Caco-2 (cell line): ENCODE results near the gene UFM1. TPM values are rescaled to one million over a fixed set of nuclear protein-coding genes. Genes with fewer than 3 reads are reported as not detected.
"Not testable (repeated sequence)": the region's sequence is repeated elsewhere in the genome, so short reads cannot be mapped to it uniquely, and the experiment has no call there.

ENCODE experiments used
- BruUV-seq: library from RNA; stranded (reverse); fragments of 400-500 nt; replicated peaks from 2 replicates; lab custom pipeline; 2021; lab: Mats Ljungman, UMichigan
- CTCF ChIA-PET: fragments of 300-600 bp; sonication (Branson Sonifier 250); formaldehyde crosslinking; loops from one replicate; lab custom pipeline; 2022; ENCODE audit warnings: antibody characterized with exemption; lab: Charles Lee
- POLR2A ChIA-PET: fragments of 300-600 bp; sonication (Branson Sonifier 250); formaldehyde crosslinking; loops from one replicate; lab custom pipeline; 2022; ENCODE audit warnings: antibody characterized with exemption; lab: Charles Lee
- DNase-seq, 2 experiments: peaks; one replicate each; pipeline versions ENCODE4 v3.0.0 to v3.0.0-alpha.2; 2020 to 2022
- H3K27me3 ChIP-seq: replicated peaks from 2 replicates; pipeline ENCODE4 v1.6.0; 2011; ENCODE audit warnings: low read length; ENCODE audit not compliant: control insufficient read depth, insufficient read depth
- H3K36me3 ChIP-seq: 2 replicates; pipeline ENCODE4 v1.5.1; 2011; ENCODE audit warnings: low read length; ENCODE audit not compliant: control insufficient read depth, insufficient read depth
- H3K4me1 ChIP-seq: fragments of 250-450 bp; sonication (Bioruptor Pico); 2 replicates; pipeline ENCODE4 v1.5.1; 2020; ENCODE audit warnings: mild to moderate bottlenecking
- H3K4me3 ChIP-seq: 2 replicates; pipeline ENCODE4 v1.5.1; 2011; ENCODE audit warnings: low read depth, mild to moderate bottlenecking, control low read depth, low read length
- H3K9me3 ChIP-seq: fragments of 250-450 bp; sonication (Bioruptor Pico); 2 replicates; pipeline ENCODE4 v1.5.1; 2020; ENCODE audit warnings: mild to moderate bottlenecking, moderate library complexity
- H3K27ac Mint-ChIP-seq: one replicate; pipeline ENCODE4 v1.8.0; 2022; ENCODE audit warnings: mixed read lengths; ENCODE audit not compliant: unreplicated experiment
- H3K27me3 Mint-ChIP-seq: one replicate; pipeline ENCODE4 v1.8.0; 2022; ENCODE audit warnings: mixed read lengths; ENCODE audit not compliant: insufficient read depth, unreplicated experiment
- H3K36me3 Mint-ChIP-seq: one replicate; pipeline ENCODE4 v1.8.0; 2022; ENCODE audit warnings: mild to moderate bottlenecking, mixed read lengths; ENCODE audit not compliant: insufficient read depth, unreplicated experiment
- H3K4me1 Mint-ChIP-seq: one replicate; pipeline ENCODE4 v1.8.0; 2022; ENCODE audit warnings: low read depth, mixed read lengths; ENCODE audit not compliant: unreplicated experiment
- H3K4me3 Mint-ChIP-seq: one replicate; pipeline ENCODE4 v1.8.0; 2022; ENCODE audit warnings: mild to moderate bottlenecking, moderate library complexity, mixed read lengths; ENCODE audit not compliant: unreplicated experiment
- H3K9me3 Mint-ChIP-seq: one replicate; pipeline ENCODE4 v1.8.0; 2022; ENCODE audit warnings: mixed read lengths; ENCODE audit not compliant: unreplicated experiment
- intact Hi-C: fragments of 100-400 bp; cut with micrococcal nuclease; formaldehyde crosslinking; loops from one replicate; pipeline ENCODE4 v1.10.0; 2022; ENCODE audit not compliant: unreplicated experiment
- total RNA-seq: library from RNA; stranded (reverse); gene quantifications from 2 replicates; pipeline ENCODE4 v1.2.3, GENCODE V29; 2022
- TF ChIP-seq, protein P1 (sequence below), 2 experiments: fragments of 200-600 bp in 1 of 2; IDR thresholded peaks; 1 replicate in 1 of 2; 2 replicates in 1 of 2; pipeline versions ENCODE4 v1.5.1 to v1.8.0; 2011 to 2022; ENCODE audit warnings: antibody characterized with exemption in 1 of 2, control low read depth in 1 of 2, inconsistent platforms in 1 of 2, low read depth in 1 of 2, low read length in 1 of 2, mild to moderate bottlenecking in 1 of 2, moderate library complexity in 1 of 2; ENCODE audit not compliant: insufficient read depth in 1 of 2, severe bottlenecking in 1 of 2, unreplicated experiment in 1 of 2

The UFM1 gene
- total RNA-seq, 1 experiment from 2014 or later = 106 TPM

DNA sequence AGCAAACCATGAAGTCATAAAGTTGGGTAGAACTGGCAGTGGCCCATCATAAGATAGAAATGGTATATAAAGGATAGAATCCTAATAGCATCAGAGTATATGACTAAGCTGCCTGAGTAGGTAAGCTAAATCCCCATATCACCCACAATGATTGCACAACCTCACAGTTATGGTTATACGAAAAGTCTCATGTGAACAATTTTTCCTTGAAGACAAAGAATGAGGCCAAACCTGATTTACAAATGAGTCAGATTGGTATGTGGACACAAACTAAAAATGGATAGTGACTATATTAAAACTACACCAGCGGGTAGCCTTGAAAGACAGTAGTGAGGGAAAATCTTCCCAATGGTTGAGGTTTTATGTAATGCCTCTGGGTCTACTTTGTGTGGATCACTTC is 40.9 kb upstream of the UFM1 start:
- Mint-ChIP-seq H3K27me3 (no peaks in the 10 kb centered on the region), H3K27ac (no peak overlapping the region), H3K9me3 (peaks cover 11% of the 10 kb centered on the region), H3K4me1 (peaks cover 2% of the 10 kb centered on the region), H3K4me3 (no peak overlapping the region), H3K36me3 (peaks cover 6% of the 10 kb centered on the region)
- Histone ChIP-seq H3K9me3 (no peaks in the 10 kb centered on the region), H3K4me3 (no peak overlapping the region), H3K4me1 (peaks cover 9% of the 10 kb centered on the region), H3K27me3 (no peaks in the 10 kb centered on the region), H3K36me3 (no peaks in the 10 kb centered on the region)
- no TSS peak for BruUV-seq
- DNase-seq = peak in 1 of 2 experiments; percentile 17
- CTCF ChIA-PET = no interaction called here
- TF ChIP-seq, protein P1, sequence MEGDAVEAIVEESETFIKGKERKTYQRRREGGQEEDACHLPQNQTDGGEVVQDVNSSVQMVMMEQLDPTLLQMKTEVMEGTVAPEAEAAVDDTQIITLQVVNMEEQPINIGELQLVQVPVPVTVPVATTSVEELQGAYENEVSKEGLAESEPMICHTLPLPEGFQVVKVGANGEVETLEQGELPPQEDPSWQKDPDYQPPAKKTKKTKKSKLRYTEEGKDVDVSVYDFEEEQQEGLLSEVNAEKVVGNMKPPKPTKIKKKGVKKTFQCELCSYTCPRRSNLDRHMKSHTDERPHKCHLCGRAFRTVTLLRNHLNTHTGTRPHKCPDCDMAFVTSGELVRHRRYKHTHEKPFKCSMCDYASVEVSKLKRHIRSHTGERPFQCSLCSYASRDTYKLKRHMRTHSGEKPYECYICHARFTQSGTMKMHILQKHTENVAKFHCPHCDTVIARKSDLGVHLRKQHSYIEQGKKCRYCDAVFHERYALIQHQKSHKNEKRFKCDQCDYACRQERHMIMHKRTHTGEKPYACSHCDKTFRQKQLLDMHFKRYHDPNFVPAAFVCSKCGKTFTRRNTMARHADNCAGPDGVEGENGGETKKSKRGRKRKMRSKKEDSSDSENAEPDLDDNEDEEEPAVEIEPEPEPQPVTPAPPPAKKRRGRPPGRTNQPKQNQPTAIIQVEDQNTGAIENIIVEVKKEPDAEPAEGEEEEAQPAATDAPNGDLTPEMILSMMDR (IDR thresholded peaks at IDR 0.05; ENCODE audit: insufficient read depth in 1 of 2, low read depth in 1 of 2, low read length in 1 of 2, severe bottlenecking in 1 of 2, unreplicated experiment in 1 of 2) = no peak
- intact Hi-C loops = no loop called here
- POLR2A ChIA-PET = no interaction called here

DNA sequence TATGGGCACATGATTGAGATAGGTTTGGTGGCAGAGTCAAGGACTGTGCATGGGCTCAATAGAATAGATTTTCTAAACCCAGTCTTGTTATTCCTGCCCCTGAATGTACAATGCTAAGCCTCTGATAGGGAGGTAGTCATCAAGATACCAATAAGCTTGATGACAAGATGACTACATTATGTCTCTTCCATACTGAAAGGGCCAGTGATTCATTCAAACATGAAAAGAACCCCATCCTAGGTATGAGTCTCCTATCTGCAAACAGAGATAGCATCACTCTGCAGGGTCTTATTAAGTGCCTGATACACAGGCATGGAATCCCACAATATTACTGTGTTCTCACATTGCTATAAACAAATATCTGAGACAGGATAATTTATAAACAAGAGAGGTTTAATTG is 40.3 kb upstream of the UFM1 start:
- Mint-ChIP-seq H3K4me1 (no peaks in the 10 kb centered on the region), H3K27me3 (no peaks in the 10 kb centered on the region), H3K9me3 (peaks cover 11% of the 10 kb centered on the region), H3K4me3 (no peak overlapping the region), H3K27ac (no peak overlapping the region), H3K36me3 (peaks cover 6% of the 10 kb centered on the region)
- Histone ChIP-seq H3K9me3 (no peaks in the 10 kb centered on the region), H3K4me3 (no peak overlapping the region), H3K27me3 (no peaks in the 10 kb centered on the region), H3K36me3 (no peaks in the 10 kb centered on the region), H3K4me1 (peaks cover 9% of the 10 kb centered on the region)
- intact Hi-C loops = no loop called here
- no peak for DNase-seq
- CTCF ChIA-PET = no interaction called here
- TF ChIP-seq, protein P1 (IDR thresholded peaks at IDR 0.05; ENCODE audit: insufficient read depth in 1 of 2, low read depth in 1 of 2, low read length in 1 of 2, severe bottlenecking in 1 of 2, unreplicated experiment in 1 of 2) = no peak
- no TSS peak for BruUV-seq
- POLR2A ChIA-PET = no interaction called here

DNA sequence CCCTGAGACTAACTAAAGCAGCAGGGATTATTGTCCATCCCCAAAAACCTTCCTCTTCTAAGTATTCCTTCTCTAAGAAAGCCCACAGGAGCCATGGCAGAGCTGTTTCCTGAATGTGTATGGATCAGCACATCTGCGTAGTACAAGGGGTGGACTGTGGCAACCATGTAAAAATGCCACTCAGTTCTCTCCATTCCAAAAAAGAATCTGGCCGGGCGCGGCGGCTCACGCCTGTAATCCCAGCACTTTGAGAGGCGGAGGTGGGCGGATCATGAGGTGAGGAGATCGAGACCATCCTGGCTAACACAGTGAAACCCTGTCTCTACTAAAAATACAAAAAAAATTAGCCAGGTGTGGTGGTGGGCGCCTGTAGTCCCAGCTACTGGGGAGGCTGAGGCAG is 38.5 kb upstream of the UFM1 start:
- H3K27ac Mint-ChIP-seq, H3K4me3 ChIP-seq, H3K27me3 Mint-ChIP-seq, H3K4me3 Mint-ChIP-seq, H3K9me3 Mint-ChIP-seq, H3K4me1 Mint-ChIP-seq, DNase-seq, intact Hi-C loops, CTCF ChIA-PET, H3K4me1 ChIP-seq, H3K36me3 ChIP-seq, H3K27me3 ChIP-seq, POLR2A ChIA-PET, BruUV-seq, H3K9me3 ChIP-seq: not testable (repeated sequence)
- peaks cover 13% of the 10 kb centered on the region for H3K36me3 Mint-ChIP-seq

DNA sequence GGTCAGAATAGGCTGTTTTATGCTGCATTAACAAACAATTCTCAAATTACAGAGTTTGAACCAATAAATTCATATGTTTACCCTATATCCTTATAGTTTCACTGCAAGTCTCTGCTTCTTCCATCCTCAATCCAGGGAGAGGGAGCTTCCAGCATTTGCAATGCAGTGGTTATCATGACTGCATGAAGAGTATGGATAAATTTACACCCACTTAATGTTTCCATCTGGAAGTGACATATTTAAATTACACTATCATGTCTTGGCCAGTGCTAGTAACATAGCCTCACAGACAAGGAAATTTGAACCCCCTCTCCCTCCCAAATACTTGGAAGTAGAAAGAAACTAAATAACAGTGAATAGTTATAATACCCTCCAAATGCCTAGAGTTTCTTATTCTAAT is 33.5 kb upstream of the UFM1 start:
- Histone ChIP-seq H3K9me3 (no peaks in the 10 kb centered on the region), H3K36me3 (no peaks in the 10 kb centered on the region), H3K4me1 (no peaks in the 10 kb centered on the region), H3K4me3 (no peak overlapping the region), H3K27me3 (no peaks in the 10 kb centered on the region)
- intact Hi-C loops = no loop called here
- Mint-ChIP-seq H3K4me1 (no peaks in the 10 kb centered on the region), H3K27me3 (no peaks in the 10 kb centered on the region), H3K4me3 (no peak overlapping the region), H3K27ac (no peak overlapping the region), H3K9me3 (no peaks in the 10 kb centered on the region), H3K36me3 (peaks cover 12% of the 10 kb centered on the region)
- POLR2A ChIA-PET = no interaction called here
- no peak for DNase-seq
- TF ChIP-seq, protein P1 (IDR thresholded peaks at IDR 0.05; ENCODE audit: insufficient read depth in 1 of 2, low read depth in 1 of 2, low read length in 1 of 2, severe bottlenecking in 1 of 2, unreplicated experiment in 1 of 2) = no peak
- no TSS peak for BruUV-seq
- CTCF ChIA-PET = no interaction called here
